ENCODE results near the gene GALNT17. TPM values are rescaled to one million over a fixed set of nuclear protein-coding genes. Genes with fewer than 3 reads are reported as not detected.

GALNT17 gene
- total RNA-seq, 1 experiment from 2014 or later, result not detected

DNA sequence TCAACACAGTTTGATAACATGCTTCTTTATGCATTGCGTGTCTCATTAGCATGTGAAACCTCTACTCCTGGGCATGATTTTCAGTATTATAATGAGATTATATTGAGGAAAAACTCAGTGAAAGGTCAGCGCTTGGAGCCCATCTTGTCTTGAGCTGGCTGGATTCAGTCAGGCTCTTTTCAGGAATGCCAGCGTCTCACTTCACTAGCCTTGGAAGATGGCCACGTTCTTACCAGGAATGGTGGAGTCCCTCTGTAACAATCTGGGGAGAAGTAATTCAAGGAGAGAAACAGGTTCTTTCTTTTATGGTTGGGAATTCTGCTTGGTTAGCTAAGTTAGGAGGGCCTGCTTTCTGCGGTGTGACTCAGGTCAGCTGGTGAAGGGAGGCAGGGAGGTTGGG, 241.0 kb downstream of the GALNT17 start:
- no TSS peak for BruUV-seq (replicated peaks)
- CTCF ChIA-PET, result no interaction called here
- Histone ChIP-seq H3K27me3 (replicated peaks; ENCODE audit: insufficient read depth, low read depth, low read length, poor library complexity) (no peaks in the 10 kb centered on the region), H3K4me3 (ENCODE audit: low read depth, low read length, poor library complexity, severe bottlenecking) (no peak overlapping the region), H3K4me1 (ENCODE audit: insufficient read depth, low read length, poor library complexity, severe bottlenecking) (no peaks in the 10 kb centered on the region), H3K27ac (ENCODE audit: low read depth, low read length, poor library complexity, severe bottlenecking) (no peak overlapping the region), H3K9me3 (ENCODE audit: low read depth, low read length, poor library complexity, severe bottlenecking) (peaks cover 19% of the 10 kb centered on the region), H3K36me3 (ENCODE audit: insufficient read depth, low read length, poor library complexity, severe bottlenecking) (no peaks in the 10 kb centered on the region)
- intact Hi-C loops (cut with micrococcal nuclease; ENCODE audit: unreplicated experiment), result no loop called here
- TF ChIP-seq, protein P1, sequence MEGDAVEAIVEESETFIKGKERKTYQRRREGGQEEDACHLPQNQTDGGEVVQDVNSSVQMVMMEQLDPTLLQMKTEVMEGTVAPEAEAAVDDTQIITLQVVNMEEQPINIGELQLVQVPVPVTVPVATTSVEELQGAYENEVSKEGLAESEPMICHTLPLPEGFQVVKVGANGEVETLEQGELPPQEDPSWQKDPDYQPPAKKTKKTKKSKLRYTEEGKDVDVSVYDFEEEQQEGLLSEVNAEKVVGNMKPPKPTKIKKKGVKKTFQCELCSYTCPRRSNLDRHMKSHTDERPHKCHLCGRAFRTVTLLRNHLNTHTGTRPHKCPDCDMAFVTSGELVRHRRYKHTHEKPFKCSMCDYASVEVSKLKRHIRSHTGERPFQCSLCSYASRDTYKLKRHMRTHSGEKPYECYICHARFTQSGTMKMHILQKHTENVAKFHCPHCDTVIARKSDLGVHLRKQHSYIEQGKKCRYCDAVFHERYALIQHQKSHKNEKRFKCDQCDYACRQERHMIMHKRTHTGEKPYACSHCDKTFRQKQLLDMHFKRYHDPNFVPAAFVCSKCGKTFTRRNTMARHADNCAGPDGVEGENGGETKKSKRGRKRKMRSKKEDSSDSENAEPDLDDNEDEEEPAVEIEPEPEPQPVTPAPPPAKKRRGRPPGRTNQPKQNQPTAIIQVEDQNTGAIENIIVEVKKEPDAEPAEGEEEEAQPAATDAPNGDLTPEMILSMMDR (conservative IDR thresholded peaks at IDR 0.05; ENCODE audit: low read depth, low read length), result no peak
- no peak for TF ChIP-seq EZH2 (IDR thresholded peaks at IDR 0.05; ENCODE audit: borderline replicate concordance, low read depth, low read length, poor library complexity, severe bottlenecking)
- no peak for DNase-seq (ENCODE audit: low spot score)
- POLR2A ChIA-PET (ENCODE audit: low non-redundant PET), result no interaction called here

DNA sequence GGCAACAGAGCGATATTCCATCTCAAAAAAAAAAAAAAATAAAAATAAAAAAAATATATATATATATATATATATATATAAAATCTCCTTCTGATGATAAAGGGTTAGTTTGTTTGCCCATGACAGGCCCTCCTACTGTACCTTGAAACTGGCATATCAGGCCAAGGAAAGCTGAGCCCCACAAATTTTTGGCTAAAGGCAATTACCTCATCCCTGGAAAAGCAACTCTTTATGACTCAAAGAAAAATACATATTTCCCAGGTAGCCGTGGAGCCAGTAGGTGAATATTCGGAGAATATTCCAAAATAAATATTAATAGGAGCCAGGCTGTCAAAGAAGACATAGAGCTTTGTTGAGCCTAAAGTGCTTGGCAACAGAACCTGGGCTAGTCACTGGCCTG, 245.1 kb downstream of the GALNT17 start:
- peaks cover 24% of the 10 kb centered on the region for H3K9me3 ChIP-seq (ENCODE audit: low read depth, low read length, poor library complexity, severe bottlenecking)
- CTCF ChIA-PET, result no interaction called here

DNA sequence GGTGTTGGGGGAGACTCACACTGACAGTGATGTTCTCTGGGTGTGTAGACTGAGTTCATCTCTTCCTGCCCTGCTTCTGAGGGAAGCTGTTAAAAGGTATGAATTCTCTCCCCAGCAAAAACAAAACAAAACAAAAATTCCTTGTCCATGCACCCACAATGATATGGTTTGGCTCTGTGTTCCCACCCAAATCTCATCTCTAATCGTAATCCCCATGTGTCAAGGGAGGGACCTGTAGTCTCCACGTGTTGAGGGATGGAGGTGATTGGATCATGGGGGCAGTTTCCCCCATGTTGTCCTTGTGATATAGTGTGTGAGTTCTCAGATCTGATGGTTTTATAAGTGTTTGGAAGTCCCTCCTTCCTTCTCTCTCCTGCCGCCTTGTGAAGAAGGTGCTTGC, 245.5 kb downstream of the GALNT17 start:
- BruUV-seq (replicated peaks), result no TSS peak
- Histone ChIP-seq H3K27ac (ENCODE audit: low read depth, low read length, poor library complexity, severe bottlenecking) (no peak overlapping the region), H3K4me1 (ENCODE audit: insufficient read depth, low read length, poor library complexity, severe bottlenecking) (no peaks in the 10 kb centered on the region), H3K4me3 (ENCODE audit: low read depth, low read length, poor library complexity, severe bottlenecking) (no peak overlapping the region), H3K36me3 (ENCODE audit: insufficient read depth, low read length, poor library complexity, severe bottlenecking) (no peaks in the 10 kb centered on the region), H3K27me3 (replicated peaks; ENCODE audit: insufficient read depth, low read depth, low read length, poor library complexity) (no peaks in the 10 kb centered on the region), H3K9me3 (ENCODE audit: low read depth, low read length, poor library complexity, severe bottlenecking) (peaks cover 24% of the 10 kb centered on the region)
- intact Hi-C loops (cut with micrococcal nuclease; ENCODE audit: unreplicated experiment), result no loop called here
- DNase-seq (ENCODE audit: low spot score), result no peak
- TF ChIP-seq, protein P1 (conservative IDR thresholded peaks at IDR 0.05; ENCODE audit: low read depth, low read length), result no peak
- no peak for TF ChIP-seq EZH2 (IDR thresholded peaks at IDR 0.05; ENCODE audit: borderline replicate concordance, low read depth, low read length, poor library complexity, severe bottlenecking)
- ChIA-PET CTCF (no interaction called here), POLR2A (ENCODE audit: low non-redundant PET) (no interaction called here)

More for the DNA sequence above, 245.1 kb downstream of the GALNT17 start:
- no peaks in the 10 kb centered on the region for H3K4me1 ChIP-seq (ENCODE audit: insufficient read depth, low read length, poor library complexity, severe bottlenecking)
- TF ChIP-seq, protein P1 (conservative IDR thresholded peaks at IDR 0.05; ENCODE audit: low read depth, low read length), result no peak
- TF ChIP-seq EZH2 (IDR thresholded peaks at IDR 0.05; ENCODE audit: borderline replicate concordance, low read depth, low read length, poor library complexity, severe bottlenecking), result no peak
- H3K27me3 ChIP-seq (replicated peaks; ENCODE audit: insufficient read depth, low read depth, low read length, poor library complexity), result no peaks in the 10 kb centered on the region
- H3K27ac ChIP-seq (ENCODE audit: low read depth, low read length, poor library complexity, severe bottlenecking), result no peak overlapping the region
- POLR2A ChIA-PET (ENCODE audit: low non-redundant PET), result no interaction called here
- H3K4me3 ChIP-seq (ENCODE audit: low read depth, low read length, poor library complexity, severe bottlenecking), result no peak overlapping the region
- no peaks in the 10 kb centered on the region for H3K36me3 ChIP-seq (ENCODE audit: insufficient read depth, low read length, poor library complexity, severe bottlenecking)
- intact Hi-C loops (cut with micrococcal nuclease; ENCODE audit: unreplicated experiment), result no loop called here
- no peak for DNase-seq (ENCODE audit: low spot score)
- no TSS peak for BruUV-seq (replicated peaks)

All from A673 (cell line).